GM12873 (cell line): ENCODE measurements around the gene CALHM2.
A peak's percentile ranks its signal among the peaks of the same experiment; 100 is the strongest.

ENCODE experiments used
- CTCF ChIP-seq: IDR thresholded peaks from 2 replicates; pipeline ENCODE4 v1.5.1; 2012; ENCODE audit warnings: low read depth, mild to moderate bottlenecking, moderate library complexity, low read length, control low read depth; ENCODE audit not compliant: insufficient read depth; ENCODE audit errors: missing control alignments

CALHM2 gene

GRCh38 chr10:103423748-103424147, 28.4 kb downstream of the CALHM2 start:
- no peak for TF ChIP-seq CTCF

GRCh38 chr10:103419101-103419500, 33.1 kb downstream of the CALHM2 start:
- no peak for TF ChIP-seq CTCF

- no peak for TF ChIP-seq CTCF
Measured at GRCh38 chr10:103417601-103418000, 34.6 kb downstream of the CALHM2 start.

GRCh38 chr10:103416436-103417147, 35.6 kb downstream of the CALHM2 start:
- peak; percentile 59 for TF ChIP-seq CTCF

GRCh38 chr10:103415581-103415980, 36.6 kb downstream of the CALHM2 start:
- TF ChIP-seq CTCF, result no peak

GRCh38 chr10:103413564-103413963, 38.6 kb downstream of the CALHM2 start:
- no peak for TF ChIP-seq CTCF

GRCh38 chr10:103397191-103397825, 54.9 kb downstream of the CALHM2 start:
- no peak for TF ChIP-seq CTCF
